Activated CD4-positive, CD25-positive, alpha-beta regulatory T cell treated with anti-CD3 and anti-CD28 coated beads, Interleukin-2, amount 50 U/mL, for 24 hours (primary cell): Measurements from ENCODE around the gene INTS1.
A peak's percentile ranks its signal among the peaks of the same experiment; 100 is the strongest.
"Not testable (repeated sequence)": the region's sequence is repeated elsewhere in the genome, so short reads cannot be mapped to it uniquely, and the experiment has no call there.

Source experiments
- ATAC-seq, 2 donors: fragments of 150-1000 bp; cut with Tn5 transposase; one replicate each; pipeline ENCODE4 v1.10.0; 2021; ENCODE audit warnings: mild to moderate bottlenecking in 1 of 2, moderate library complexity in 1 of 2

The INTS1 gene

DNA sequence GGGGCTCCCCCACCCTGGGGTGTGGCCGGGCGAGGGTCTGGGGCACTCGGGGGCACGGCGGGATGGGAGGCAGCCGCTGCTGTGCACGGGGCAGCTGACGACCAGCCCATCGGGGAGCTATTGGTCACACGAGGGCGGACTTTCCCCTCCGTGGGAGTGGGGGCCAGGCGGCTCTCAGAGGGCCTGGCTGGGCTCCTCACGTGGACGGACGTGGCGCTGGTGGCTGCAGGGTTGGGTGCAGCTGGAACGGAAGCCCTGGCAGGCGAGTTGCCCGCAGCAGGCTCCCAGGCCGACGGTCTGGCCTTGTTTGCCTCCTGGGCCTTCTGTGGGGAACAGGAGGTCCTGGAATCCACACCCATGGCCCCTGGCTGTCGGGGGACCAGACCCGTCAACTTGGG is 59.3 kb downstream of the INTS1 start:
- ATAC-seq = no peak

DNA sequence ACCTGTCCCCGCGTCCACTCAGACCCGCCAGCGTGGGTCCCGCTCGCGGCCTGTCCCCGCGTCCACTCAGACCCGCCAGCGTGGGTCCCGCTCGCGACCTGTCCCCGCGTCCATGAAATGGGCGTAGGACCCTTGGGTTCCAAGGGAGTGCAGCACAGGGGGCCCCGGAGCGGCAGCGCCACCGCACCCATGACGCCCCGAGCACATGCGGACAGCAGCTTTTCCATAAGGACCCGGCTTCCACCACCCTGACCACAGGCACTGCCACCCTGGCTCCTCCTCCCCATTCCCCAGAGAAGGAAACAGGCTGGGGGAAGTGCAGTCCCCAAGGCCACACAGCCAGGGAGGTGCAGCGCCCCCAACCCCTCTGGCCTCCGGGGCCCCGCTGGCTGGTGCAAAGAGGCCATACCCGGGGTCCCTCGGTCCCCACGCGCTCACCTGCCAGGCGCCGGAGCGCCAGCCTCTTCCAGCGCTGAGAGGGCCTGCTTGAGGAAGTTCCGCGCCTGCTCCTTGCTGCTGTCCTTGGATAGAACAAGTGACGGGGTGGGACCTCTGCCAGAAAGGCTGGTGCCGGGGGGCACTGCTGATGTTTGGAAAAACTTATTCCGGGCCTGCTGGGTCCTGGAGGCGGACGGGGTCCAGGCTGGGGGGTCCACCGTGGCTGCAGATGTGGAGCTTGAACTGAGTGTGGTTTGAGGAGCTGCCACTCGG is 59.8 kb downstream of the INTS1 start:
- ATAC-seq = no peak

GRCh38 chr7:1443587-1444200 is 60.5 kb downstream of the INTS1 start:
- ATAC-seq = not testable (repeated sequence)

DNA sequence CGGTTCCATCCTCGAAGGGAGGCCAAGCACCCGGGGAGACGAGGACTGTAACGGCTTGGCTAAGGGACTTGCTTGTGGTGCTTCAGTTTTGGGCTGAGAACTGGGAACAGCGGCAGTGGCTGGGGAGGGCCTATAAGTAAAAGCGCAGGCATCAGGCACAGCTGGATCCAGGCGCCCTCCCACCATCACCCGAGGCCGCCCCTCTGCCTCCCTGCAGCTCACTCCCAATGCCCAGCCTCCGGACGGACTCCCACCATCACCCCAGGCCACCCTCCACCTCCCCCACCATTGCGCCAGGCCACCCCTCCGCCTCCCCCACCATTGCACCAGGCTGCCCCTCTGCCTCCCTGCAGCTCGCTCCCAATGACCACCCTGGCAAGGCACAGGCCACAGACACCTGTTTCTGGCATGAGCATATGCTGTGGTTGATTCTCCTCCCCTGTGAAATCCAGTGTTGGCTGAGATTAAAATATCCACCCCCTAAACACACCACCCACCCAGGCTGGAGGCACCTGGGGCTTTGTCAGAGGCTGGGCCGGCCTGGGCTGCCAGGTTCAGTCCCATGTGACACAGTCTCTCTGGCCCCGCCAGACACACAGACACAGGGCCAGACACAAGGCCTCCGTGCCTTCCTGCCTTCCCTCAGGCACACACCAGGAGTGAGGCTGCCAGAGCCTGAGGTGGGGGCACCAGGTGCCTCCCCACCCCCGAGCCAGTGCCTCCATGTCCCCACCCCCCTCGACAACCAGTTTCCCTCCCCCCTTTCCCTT is 61.6 kb downstream of the INTS1 start:
- ATAC-seq = no peak

DNA sequence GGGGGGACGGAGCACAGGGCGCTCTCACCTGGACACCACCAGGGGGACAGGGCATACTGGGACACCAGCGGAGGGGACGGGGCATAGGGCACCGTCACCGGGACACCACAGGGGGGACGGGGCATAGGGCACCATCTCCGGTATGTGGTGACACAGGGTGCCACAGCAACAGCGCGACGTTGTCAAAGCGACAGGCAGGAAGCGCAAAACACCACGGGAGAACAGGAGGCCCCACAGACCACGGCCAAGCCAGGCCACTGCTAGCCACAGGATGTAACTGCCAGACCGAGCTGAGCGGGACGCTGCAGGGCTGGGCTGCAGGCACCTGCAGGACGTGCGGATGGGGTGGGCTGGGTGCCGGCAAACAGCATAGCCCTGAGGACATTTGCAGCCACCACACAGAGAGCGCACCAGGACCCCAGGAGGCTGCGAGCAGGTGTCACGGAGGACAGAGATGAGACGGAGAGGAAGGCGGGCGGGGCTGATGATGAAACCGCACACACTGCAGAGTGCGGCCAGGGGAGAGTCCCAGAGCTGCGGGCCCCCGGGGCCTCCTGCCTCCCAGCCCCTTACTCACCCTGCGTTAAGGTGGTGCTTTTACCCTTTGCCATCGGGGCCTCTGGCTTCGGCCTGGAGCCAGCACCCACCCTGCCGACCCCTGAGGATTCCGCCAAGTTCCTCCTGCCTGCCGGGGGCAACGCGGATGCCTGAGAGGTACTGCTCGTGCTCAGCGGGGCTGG is 62.4 kb downstream of the INTS1 start:
- ATAC-seq = no peak

GRCh38 chr7:1440620-1441019 is 63.6 kb downstream of the INTS1 start:
- ATAC-seq = no peak

GRCh38 chr7:1439373-1440363 is 64.5 kb downstream of the INTS1 start:
- ATAC-seq = no peak

DNA sequence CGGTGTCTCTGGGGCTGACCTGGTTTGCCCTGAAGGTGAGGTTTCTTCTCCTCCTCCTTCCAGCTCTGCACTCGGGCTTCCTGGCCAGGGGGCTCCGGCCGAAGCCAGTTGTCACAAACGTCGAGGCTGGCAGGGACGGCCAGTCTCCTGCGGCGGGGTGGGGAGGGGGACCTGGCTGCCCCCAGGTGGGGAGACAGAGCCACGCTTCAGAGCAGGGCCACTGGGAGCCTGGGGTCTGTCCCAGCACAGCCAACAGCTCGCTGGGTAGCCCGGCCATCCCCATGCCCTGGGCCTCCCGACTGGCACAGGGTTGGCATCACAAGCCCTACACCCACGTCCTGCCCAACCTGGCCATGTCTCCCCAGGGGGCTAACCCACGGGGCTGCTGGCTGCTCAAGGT is 65.4 kb downstream of the INTS1 start:
- ATAC-seq = no peak

GRCh38 chr7:1438208-1438607 is 66.0 kb downstream of the INTS1 start:
- no peak for ATAC-seq

GRCh38 chr7:1437155-1437880 is 66.9 kb downstream of the INTS1 start:
- ATAC-seq = no peak

GRCh38 chr7:1436608-1437007 is 67.6 kb downstream of the INTS1 start:
- no peak for ATAC-seq

DNA sequence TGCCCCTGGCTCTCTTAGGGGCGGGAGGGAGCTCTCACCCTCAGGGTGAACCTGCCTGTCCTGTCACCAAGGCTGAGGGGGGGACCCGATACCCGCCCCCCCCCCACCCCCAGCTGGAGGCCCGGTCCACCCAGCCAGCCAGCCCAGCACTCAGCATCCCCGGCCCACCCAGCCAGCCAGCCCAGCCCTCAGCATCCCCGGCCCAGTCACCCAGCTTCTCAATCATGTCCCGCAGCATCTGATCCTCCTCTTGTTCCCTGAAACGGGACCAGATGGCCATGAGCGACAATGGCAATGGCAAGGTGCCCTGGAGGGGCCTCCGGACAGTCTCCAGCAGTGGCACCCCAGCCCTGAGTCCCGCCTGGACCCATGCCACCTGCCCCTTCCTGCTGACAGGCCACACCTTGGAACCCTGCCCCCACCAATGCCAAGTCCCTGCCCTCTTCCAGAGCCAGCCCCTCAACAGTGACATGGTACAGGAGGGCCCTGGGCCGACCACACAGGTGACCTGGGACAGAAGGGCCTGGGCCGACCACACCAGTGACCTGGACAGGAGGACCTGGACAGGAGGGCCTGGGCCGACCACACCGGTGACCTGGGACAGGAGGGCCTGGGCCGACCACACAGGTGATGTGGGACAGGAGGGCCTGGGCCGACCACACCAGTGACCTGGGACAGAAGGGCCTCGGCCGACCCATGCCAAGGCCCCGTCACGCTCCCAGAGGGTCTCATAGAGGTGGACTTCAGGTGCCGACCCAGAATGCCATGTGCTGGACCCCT is 69.1 kb downstream of the INTS1 start:
- no peak for ATAC-seq

DNA sequence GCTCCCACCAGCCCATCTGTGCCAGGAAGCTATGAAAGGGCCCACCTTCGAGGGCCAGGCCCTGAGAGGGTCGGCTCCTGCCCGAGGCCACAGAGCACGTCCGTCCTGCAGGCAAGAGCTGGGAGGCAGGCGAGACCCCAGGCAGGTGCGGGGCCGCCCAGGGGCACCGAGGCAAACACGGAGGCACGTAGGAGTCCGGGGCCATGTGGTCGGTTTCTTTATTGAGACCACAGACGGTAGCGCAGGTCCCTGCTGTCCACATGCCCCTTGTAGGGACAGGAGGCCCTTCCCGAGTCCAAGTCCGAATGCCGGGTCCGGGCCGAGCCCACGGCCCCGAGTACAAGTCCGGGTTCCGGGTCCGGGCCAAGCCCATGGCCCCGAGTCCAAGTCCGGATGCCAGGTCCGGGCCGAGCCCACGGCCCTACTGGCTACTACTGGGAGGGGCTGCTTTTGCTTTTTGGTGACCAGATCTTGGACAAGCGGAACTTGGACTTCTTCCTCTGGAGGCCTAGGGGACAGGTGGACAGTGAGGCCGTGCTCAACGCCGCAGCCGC is 69.9 kb downstream of the INTS1 start:
- no peak for ATAC-seq

DNA sequence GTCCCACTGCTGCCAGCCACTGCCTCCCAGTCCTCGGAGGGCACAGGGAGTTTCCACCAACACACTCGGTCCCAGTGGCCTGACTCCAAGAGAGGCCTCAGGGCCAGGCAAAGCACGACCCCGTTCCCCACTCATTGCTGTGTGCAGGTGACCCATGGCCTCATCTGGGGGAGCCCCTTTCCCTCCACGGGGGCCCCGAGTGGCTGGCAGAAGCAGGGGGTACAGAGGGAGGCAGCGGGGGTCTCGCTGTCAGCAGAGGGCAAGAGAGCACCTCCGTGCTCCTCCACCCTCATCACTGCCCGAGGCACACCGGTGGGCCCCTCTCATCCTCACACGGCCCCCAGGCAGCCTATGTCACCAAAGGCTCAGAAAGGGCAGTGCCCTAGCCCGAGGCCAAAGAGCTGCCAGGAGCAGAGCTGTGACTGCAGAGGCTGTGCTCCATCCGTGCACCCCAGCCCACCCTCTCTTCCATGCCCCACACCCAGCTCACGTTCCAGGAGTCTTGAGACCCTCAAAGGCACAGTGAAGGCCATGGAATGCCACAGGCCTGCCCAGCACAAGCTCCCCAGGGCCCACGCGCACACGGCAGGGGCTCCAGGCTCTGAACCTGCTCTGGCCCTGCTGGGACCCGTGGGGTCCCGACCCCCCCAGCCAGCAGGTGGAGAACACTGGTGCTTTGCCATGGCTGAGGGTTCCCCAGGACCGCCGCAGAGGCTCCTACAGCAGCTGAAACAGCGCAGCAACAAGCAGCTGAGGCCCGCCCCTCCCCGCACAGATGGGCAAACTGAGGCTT is 70.9 kb downstream of the INTS1 start:
- ATAC-seq = no peak

DNA sequence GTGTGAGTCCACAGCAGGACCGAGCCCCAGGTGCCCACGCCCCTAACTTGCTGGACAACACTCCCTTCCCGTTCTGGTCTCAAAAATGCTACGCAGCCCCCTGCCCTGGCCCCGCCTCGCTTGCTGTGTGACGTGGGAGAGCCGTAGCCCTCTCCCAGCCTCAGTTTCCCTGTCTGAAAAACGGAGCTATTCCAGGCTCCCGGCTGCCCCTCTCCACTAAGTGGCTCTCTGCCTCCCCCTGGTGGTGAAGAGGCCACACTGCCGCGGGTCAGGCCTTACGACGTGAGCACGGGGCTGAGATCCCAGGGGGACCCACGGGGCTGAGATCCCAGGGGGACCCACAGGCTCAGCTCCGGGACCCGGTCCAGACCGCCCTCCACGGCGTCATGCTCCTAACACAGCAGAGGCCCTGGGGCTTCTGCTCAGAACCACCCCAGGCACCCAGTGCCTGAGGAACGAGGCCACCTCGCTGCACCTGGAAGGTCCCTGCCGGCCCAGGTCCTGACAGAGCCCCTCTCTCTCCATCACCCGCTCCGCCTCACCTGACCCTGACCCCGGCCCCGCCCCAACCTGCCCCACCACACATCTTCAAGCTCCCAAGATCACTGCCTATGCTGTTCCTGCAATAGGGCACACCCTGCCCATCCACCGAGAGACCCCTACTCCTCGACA is 71.6 kb downstream of the INTS1 start:
- ATAC-seq = peak; percentile 64 to 67

DNA sequence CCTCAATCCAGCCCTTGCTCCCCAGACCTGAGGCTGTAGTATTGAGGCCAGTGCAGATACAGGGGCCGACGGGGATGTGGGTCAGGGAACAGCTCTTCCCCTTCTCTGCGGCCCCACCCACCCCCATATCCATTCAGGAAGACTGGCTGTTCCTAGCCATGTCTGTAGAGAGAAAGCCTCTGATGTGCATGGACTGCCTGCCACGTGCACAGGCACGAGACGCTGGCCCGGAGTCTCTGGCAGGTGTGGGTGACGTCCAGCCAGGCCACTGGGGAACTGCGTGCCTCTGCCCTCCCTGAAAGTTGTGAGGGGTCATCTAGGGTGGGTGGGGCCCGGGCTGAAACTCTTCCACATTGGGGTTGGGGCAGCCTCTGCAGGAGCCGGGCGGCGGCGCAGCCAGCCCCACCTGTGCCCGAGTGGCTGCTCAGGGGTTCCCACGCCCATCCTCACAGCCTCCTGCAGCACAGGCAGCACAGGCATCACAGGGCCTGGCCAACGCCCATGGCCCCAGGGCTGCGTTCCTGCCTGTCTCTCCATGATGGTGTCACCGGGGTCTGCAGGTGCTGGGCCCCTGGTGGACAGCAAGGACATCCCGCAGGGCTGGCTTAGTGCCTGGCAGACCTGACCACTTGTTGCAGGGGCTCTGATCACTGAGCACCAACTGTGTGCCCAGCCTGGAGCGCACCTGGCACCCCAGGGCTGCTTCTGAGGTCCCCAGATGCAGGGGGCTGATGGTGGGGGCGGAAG is 72.4 kb downstream of the INTS1 start:
- ATAC-seq = no peak

DNA sequence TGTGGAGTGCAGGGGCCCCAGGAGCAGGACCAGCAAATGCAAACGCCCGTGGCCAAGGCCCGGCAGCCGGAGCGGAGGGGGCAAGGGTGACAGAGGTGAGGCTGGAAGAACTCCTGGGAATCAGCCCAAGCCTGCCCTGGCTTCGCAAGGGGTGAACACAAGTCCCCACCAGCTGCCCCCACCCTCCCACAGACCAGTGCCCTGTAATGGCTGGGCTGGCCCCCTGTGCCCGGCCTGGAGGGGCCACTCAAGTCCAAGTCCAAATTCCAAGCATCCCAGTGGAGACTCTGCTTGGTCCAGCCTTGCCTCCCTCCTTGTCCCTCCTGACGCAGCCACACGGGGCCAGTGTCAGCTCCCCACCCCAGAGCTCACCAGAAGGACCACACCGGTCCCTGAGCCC is 73.0 kb downstream of the INTS1 start:
- ATAC-seq = no peak
